HG03280 (cell line): Measurements from ENCODE around the gene NCEH1.
"Not testable (repeated sequence)": the region's sequence is repeated elsewhere in the genome, so short reads cannot be mapped to it uniquely, and the experiment has no call there.

Experiments
- ATAC-seq: cut with Tn5 transposase; IDR thresholded peaks from one replicate; pipeline ENCODE4 v1.9.1; 2021; ENCODE audit warnings: mild to moderate bottlenecking, moderate library complexity; ENCODE audit not compliant: unreplicated experiment

Gene NCEH1

GRCh38 chr3:172679599-172679998 is 31.3 kb downstream of the NCEH1 start:
- ATAC-seq = no peak

GRCh38 chr3:172678068-172678467 is 32.8 kb downstream of the NCEH1 start:
- no peak for ATAC-seq

DNA sequence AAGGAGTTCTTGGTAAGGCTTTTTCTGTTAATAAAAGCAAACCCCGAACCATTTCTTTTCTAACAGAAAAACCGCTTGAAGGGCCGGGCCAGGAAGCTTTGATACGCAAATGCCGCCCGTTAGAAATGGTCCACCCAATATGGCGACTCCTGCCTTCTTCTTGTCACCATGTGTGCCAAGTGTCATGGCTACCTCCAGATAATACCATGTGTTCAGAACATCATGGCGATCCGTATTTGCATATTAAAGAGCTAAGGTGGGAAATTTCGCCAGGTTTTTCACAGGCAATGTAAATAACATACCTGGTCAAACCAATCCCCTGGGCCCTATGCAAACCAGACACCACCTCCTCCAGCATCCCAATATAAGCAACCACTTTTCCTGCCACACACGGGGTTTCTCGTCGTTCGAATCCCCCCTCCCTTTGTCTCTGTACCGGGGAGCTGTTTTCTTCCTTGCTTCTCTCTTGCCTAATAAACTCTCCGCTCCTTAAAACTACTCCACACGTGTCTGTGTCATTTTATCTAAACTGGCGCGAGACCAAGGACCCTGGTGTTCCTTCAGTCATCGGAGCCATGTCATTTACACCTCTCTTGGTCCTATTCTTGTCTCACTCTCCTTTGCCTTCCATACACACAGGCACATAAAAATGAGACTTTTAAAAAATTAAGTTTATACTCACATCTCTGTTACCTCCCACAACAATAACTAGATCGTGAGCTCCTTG is 34.5 kb downstream of the NCEH1 start:
- ATAC-seq = no peak

DNA sequence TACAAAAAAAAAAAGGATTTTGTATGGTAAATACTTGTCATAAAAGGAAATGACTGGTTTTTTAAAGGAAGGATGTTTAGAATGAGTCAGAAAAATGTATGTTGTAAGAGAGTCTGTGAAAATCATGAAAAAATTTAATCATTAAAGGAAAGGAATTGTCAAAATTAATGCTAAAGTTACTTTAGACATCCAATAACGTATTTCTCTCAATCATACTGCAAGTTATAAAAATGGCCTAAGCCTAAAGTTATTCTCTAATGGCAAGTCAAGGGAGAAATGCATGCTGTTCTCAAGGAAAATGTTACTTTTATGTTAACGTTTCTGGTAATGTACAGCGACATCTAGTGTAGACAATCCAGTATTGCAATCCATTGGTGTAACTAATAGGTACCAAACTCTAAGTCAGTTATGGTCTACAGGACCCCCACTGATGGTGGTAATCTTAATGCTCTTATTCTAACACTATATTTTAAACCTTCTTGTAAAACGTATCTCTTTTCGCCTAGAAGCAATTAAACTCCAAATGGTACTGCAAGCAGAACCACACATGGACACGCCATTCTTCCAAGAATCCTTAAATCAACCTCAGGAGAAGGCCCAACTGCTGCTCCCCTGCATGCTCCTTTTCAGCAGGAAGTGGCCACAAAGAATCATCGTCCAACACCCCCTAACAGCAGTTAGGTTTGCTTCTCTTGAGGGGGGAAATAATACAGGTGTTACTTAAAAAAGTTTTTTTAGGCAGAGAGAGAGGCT is 35.2 kb downstream of the NCEH1 start:
- ATAC-seq = no peak

DNA sequence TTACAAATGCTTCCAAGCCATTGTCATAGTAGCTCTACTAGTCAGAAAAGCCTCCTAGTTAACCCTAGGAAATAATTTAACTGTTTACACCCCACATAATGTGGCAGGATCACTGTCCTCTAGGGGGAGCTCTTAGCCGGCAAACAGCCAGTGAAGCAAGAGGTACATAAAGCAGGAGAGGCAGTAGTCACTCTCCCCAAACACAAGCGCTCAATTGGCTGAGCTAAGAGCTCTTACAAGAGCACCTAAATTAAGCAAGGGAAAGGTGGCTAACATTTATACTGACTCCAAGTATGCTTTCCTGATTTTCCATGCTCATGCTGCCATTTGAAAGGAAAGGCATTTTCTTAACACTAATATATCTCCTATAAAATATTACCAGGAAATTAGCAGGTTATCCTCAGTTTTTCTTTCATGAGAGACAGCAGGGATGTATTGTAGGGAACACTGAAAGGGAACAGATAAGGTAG is 37.6 kb downstream of the NCEH1 start:
- peak; percentile 83 for ATAC-seq

- ATAC-seq = no peak
Observed at GRCh38 chr3:172669021-172669420, 41.8 kb downstream of the NCEH1 start.

GRCh38 chr3:172666873-172667694 is 43.8 kb downstream of the NCEH1 start:
- ATAC-seq = peak; percentile 96

- ATAC-seq = no peak
Observed at GRCh38 chr3:172666181-172666872, 44.5 kb downstream of the NCEH1 start.

DNA sequence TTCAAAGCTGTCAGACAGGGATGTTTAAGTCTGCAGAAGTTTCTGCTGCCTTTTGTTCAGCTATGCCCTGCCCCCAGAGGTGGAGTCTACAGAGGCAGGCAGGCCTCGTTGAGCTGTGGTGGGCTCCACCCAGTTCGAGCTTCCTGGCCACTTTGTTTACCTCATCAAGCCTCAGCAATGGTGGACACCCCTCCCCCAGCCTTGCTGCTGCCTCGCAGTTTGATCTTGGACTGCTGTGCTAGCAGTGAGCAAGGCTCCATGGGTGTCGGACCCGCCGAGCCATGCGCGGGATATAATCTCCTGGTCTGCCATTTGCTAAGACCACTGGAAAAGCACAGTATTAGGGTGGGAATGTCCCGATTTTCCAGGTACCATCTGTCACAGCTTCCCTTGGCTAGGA is 45.4 kb downstream of the NCEH1 start:
- ATAC-seq = not testable (repeated sequence)

DNA sequence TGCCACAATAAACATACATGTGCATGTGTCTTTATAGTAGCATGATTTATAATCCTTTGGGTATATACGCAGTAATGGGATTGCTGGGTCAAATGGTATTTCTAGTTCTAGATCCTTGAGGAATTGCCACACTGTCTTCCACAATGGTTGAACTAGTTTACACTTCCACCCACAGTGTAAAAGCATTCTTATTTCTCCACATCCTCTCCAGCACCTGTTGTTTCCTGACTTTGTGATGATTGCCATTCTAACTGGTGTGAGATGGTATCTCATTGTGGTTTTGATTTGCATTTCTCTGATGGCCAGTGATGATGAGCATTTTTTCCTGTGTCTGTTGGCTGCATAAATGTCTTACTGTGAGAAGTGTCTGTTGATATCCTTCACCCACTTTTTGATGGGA is 50.4 kb downstream of the NCEH1 start:
- ATAC-seq = not testable (repeated sequence)

DNA sequence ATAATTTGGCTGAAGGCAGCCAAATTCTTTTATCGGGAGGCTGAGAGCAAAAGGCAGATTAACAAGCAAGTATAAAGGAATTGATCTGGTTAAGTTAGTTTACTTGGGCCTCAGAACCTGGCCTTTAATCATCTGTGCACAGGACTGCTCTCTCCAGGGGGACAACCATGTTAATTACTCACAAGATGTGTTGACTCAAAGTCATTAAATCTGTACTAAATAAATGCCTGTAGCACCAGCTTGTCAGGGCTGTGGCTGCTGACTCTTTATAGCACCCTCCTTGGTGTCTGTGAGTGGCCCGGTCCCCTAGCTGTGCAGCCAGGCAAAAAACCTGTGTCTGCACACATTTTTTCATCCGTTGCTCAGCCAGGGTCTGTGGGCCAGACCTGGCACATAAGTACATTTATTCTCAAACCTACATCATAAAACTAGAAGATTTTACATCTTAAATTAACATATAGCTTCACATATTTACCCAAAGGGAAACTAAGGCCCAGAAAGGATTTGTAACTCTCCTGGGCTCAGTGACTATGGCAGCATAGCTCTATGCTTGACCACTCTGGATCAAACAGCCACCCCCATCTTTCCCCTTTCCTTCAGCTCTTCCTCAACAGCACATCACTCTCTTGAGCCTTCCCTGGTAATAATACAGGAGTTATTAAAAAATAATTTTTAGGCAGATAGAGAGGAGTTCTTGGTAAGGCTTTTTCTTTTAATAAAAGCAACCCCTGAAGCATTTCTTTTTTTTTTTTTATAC is 51.4 kb downstream of the NCEH1 start:
- ATAC-seq = no peak

GRCh38 chr3:172658344-172659245 is 52.3 kb downstream of the NCEH1 start:
- ATAC-seq = no peak

DNA sequence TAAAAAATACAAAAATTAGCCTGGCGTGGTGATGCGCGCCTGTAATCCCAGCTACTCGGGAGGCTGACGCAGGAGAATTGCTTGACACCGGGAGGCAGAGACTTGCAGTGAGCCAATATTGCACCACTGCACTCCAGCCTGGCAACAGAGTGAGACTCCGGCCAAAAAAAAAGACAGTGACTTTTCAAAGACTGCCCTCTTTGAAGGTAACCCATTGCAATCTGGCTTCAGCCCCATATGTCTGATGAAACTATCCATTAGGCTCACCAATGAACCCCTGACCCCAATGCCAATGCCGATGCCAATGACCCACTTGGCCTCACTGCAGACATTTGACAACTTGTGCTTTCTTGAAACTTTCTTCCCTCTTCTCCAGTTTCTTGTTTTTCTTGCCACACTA is 54.3 kb downstream of the NCEH1 start:
- ATAC-seq = no peak

DNA sequence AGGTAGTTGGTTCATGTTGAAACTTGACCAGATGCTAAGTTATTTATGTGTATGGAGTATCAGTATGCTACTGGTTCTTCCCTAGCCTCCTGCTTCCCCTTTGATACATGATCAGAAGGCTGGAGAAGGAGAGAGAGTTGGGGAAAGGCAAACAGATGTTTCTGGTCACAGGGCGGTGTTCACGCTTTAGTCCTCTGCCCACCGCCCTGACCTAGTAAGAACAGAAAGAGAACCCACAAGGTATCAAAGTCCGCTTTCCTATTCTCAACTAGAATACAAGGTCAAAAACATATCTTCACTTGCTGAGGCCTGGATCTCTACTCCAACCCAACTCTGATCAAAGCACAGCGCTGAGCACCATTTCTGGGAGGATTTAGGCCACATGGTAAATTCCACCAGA is 55.5 kb downstream of the NCEH1 start:
- no peak for ATAC-seq

GRCh38 chr3:172654470-172654869 is 56.4 kb downstream of the NCEH1 start:
- ATAC-seq = no peak

DNA sequence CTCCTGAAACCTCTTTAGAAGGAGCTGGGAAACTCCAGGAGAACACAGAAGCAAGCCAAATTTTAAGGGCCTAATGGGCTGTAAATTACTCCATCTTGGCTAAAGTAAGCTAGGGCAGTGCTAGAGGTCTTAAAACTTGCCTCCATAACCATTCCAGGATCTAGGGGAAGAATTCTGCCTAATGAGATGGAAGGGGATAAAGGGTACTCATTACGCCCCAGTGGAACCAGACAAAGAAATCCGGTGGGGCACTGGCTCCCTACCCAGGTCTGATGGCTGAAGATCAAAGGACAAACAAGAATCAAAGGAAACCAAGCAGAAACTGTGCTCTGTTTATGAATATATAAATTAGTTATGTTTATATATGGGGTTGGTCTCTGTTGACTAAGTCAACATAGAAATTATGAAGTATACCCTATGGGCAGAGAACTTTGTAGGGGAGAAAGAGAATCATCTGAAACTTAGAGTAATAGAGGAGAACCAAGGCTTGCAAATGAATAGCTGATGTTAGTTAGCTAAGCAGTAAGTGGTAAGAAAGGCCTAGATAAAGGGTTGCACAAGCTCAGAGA is 57.8 kb downstream of the NCEH1 start:
- no peak for ATAC-seq

DNA sequence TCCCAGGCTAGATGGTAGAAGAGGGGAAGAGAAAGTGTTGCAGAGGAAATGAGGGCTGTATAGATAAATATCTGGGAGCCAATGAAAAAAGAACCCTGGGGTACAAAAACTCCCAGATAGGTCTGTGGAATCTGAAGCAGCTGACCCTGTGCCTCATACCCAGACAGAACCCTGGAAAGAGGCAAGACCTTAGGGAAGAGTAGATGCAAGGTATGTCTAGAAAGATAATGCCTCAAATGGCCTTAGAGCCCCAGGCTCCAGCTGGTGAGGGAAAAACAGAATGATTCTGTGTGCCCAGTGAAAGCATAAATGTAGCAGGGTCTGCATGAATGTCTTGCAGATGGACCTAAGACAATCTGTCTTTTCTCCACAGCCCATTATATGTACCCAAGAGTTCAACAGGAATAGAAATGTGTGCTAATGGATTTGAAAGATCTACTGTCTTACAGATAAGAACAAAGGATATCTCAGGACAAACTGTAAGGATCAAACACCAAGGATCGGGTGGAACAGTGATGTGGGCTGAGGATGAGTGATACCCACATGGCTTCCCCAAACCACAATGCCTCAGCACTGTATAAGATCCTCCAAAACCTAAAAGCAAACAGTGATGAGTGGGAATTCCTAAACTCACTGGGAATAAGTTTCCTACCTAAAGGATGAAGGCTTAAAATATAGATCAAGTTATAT is 58.8 kb downstream of the NCEH1 start:
- ATAC-seq = no peak

- no peak for ATAC-seq
Observed at GRCh38 chr3:172649987-172650386, 60.9 kb downstream of the NCEH1 start.
